Myocyte (in vitro differentiated cells): Measurements from ENCODE around the gene ZDHHC19. TPM values are rescaled to one million over a fixed set of nuclear protein-coding genes. Genes with fewer than 3 reads are reported as not detected.

Experiments
- DNase-seq: peaks from one replicate; pipeline ENCODE4 v3.0.0-alpha.2; 2012; ENCODE audit warnings: low read depth
- total RNA-seq: library from RNA; depleted of rRNA; stranded (reverse); fragments of >200 nt; gene quantifications from 2 replicates; pipeline ENCODE4 v1.2.3, GENCODE V29; 2014

Gene ZDHHC19
- total RNA-seq, 1 donor from 2014 or later = not detected

- no peak for DNase-seq
Observed at GRCh38 chr3:196150481-196150880, 60.7 kb downstream of the ZDHHC19 start.

DNA sequence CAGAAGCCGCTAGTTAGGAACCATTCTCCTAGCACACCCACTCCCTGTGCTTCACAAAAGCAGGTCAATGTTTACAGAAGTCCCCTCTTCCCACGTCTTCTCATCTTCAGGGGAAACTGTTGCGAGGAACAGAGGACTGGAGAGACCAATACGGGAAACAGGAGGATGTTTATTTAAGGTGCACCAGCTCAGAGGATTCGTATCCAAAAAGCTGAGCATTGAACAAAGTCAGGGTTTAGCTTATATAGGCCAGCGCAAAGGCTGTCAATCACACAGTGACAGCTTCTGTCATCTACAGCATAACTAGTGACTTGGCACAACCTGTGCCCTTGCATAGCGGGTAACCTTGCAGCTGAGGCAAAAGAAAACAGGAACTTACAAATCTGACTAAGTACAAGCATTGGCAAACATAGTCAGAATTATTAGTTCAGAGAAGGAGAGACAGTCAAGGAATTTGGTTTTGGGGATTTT lies 61.3 kb downstream of the ZDHHC19 start:
- no peak for DNase-seq

- DNase-seq = no peak
Observed at GRCh38 chr3:196149375-196149774, 61.8 kb downstream of the ZDHHC19 start.

Other genes with a start within 250 kb of the ZDHHC19 start
- 69.1 and 106 TPM in 2 replicates for gene TFRC, start 129.3 kb downstream of the ZDHHC19 start, total RNA-seq
- gene SLC51A, start 5.1 kb upstream of the ZDHHC19 start, total RNA-seq = not detected in 2 replicates
- gene PCYT1A, start 76.3 kb upstream of the ZDHHC19 start, total RNA-seq = 66.2 and 83.6 TPM in 2 replicates
- 9.1 and 12.0 TPM in 2 replicates for gene DYNLT2B, start 106.8 kb upstream of the ZDHHC19 start, total RNA-seq
- gene TM4SF19, start 127.0 kb upstream of the ZDHHC19 start, total RNA-seq = 2.4 and 2.7 TPM in 2 replicates
- 10.5 and 13.3 TPM in 2 replicates for gene UBXN7, start 221.0 kb upstream of the ZDHHC19 start, total RNA-seq